Measurements from ENCODE around the gene TMEM219. TPM values are rescaled to one million over a fixed set of nuclear protein-coding genes. Genes with fewer than 3 reads are reported as not detected.

The TMEM219 gene
- total and polyA plus RNA-seq, 4 donors = 56.4 to 210 (median 134) TPM

GRCh38 chr16:30003670-30004423 is 42.0 kb downstream of the TMEM219 start:
- ATAC-seq (ENCODE audit: insufficient read depth, low FRiP score) = no peak
- H3K4me1 ChIP-seq (ENCODE audit: control insufficient read depth in 5 of 5, insufficient read depth in 5 of 5, low read length in 5 of 5) = no peaks in the 10 kb centered on the region
- H3K9ac ChIP-seq (ENCODE audit: insufficient read depth in 1 of 2, low read length in 2 of 2) = no peak overlapping the region
- DNase-seq = no peak
- 86 to 93% methylated on average over 17 of the region's 17 CpGs for WGBS, 2 donors
- H3K9me3 ChIP-seq (ENCODE audit: control insufficient read depth in 4 of 4, insufficient read depth in 3 of 4, low read length in 3 of 4) = no peaks in the 10 kb centered on the region
- TF ChIP-seq, protein P1, sequence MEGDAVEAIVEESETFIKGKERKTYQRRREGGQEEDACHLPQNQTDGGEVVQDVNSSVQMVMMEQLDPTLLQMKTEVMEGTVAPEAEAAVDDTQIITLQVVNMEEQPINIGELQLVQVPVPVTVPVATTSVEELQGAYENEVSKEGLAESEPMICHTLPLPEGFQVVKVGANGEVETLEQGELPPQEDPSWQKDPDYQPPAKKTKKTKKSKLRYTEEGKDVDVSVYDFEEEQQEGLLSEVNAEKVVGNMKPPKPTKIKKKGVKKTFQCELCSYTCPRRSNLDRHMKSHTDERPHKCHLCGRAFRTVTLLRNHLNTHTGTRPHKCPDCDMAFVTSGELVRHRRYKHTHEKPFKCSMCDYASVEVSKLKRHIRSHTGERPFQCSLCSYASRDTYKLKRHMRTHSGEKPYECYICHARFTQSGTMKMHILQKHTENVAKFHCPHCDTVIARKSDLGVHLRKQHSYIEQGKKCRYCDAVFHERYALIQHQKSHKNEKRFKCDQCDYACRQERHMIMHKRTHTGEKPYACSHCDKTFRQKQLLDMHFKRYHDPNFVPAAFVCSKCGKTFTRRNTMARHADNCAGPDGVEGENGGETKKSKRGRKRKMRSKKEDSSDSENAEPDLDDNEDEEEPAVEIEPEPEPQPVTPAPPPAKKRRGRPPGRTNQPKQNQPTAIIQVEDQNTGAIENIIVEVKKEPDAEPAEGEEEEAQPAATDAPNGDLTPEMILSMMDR (IDR thresholded peaks at IDR 0.05; ENCODE audit: control extremely low read depth, extremely low read depth) = no peak
- H3K4me3 ChIP-seq = no peak overlapping the region
- H3K36me3 ChIP-seq (ENCODE audit: control insufficient read depth in 4 of 4, insufficient read depth in 4 of 4, low read length in 4 of 4) = peaks cover 0 to 26% (median 1%) of the 10 kb centered on the region in 4 donors
- peaks cover 0 to 2% (median 0%) of the 10 kb centered on the region in 3 donors for H3K27me3 ChIP-seq (ENCODE audit: control insufficient read depth in 3 of 3, insufficient read depth in 3 of 3, low read length in 2 of 3)
- peak overlapping the region in 1 of 2 donors; percentile 9 for H3K27ac ChIP-seq (ENCODE audit: low read depth in 1 of 2, low read length in 1 of 2)

DNA sequence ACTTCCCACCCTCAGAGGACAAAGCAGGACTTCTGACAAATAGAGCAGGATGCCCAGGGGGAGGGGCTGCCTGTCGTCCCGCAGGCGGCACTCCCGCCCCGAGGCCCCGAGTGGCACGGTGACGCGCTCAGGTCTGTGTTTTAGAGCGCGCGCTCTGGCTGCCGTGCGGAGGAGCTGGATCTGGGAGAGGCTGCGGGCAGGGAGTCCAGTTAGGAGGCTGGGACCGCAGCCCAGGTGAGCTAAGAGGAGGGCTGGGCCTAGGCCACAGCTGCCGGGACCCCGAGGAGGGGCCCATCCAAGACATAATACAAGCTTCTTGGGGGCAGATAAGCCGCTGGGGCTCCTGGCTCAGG is 42.5 kb downstream of the TMEM219 start:
- ATAC-seq (ENCODE audit: insufficient read depth, low FRiP score) = no peak

DNA sequence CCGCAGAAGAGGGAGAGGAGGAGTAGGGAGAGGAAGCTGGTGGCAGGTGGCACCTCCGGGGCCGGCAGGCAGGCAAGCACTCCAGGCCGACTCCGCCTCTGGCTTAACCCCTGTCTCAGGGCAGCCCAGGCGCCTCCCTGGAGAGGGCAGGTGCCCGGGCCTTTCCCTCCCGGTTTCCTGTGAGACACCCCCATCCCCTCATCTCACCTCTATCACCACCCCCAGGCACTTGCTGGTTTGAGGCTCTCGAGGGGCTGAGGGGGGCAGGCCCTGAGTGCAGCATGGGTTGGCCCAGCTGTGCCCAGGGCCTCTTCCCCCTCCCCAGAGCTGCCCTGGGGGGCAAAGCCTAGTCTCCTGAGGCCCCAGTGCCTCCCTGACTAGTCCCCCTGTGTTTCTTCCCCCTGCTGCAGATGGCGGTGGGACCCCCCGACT is 42.9 kb downstream of the TMEM219 start:
- Histone ChIP-seq H3K9ac (ENCODE audit: insufficient read depth in 1 of 2, low read length in 2 of 2) (no peak overlapping the region), H3K27ac (ENCODE audit: low read depth in 1 of 2, low read length in 1 of 2) (peak overlapping the region in 1 of 2 donors; percentile 26), H3K36me3 (ENCODE audit: control insufficient read depth in 4 of 4, insufficient read depth in 4 of 4, low read length in 4 of 4) (peaks cover 0 to 26% (median 1%) of the 10 kb centered on the region in 4 donors), H3K4me1 (ENCODE audit: control insufficient read depth in 5 of 5, insufficient read depth in 5 of 5, low read length in 5 of 5) (no peaks in the 10 kb centered on the region), H3K9me3 (ENCODE audit: control insufficient read depth in 4 of 4, insufficient read depth in 3 of 4, low read length in 3 of 4) (peaks cover 0 to 3% (median 0%) of the 10 kb centered on the region in 4 donors), H3K27me3 (ENCODE audit: control insufficient read depth in 3 of 3, insufficient read depth in 3 of 3, low read length in 2 of 3) (peaks cover 0 to 7% (median 4%) of the 10 kb centered on the region in 3 donors), H3K4me3 (no peak overlapping the region)
- DNase-seq = no peak
- TF ChIP-seq, protein P1 (IDR thresholded peaks at IDR 0.05; ENCODE audit: control extremely low read depth, extremely low read depth) = no peak
- no peak for ATAC-seq (ENCODE audit: insufficient read depth, low FRiP score)
- 42% methylated on average over 8 to 11 of the region's 11 CpGs for WGBS, 2 donors

More for the DNA sequence above, 42.5 kb downstream of the TMEM219 start:
- Histone ChIP-seq H3K4me3 (no peak overlapping the region), H3K9me3 (ENCODE audit: control insufficient read depth in 4 of 4, insufficient read depth in 3 of 4, low read length in 3 of 4) (peaks cover 0 to 2% (median 0%) of the 10 kb centered on the region in 4 donors), H3K9ac (ENCODE audit: insufficient read depth in 1 of 2, low read length in 2 of 2) (no peak overlapping the region), H3K27me3 (ENCODE audit: control insufficient read depth in 3 of 3, insufficient read depth in 3 of 3, low read length in 2 of 3) (peaks cover 0 to 4% (median 3%) of the 10 kb centered on the region in 3 donors), H3K4me1 (ENCODE audit: control insufficient read depth in 5 of 5, insufficient read depth in 5 of 5, low read length in 5 of 5) (no peaks in the 10 kb centered on the region), H3K27ac (ENCODE audit: low read depth in 1 of 2, low read length in 1 of 2) (peak overlapping the region in 1 of 2 donors; percentile 26), H3K36me3 (ENCODE audit: control insufficient read depth in 4 of 4, insufficient read depth in 4 of 4, low read length in 4 of 4) (peaks cover 0 to 26% (median 1%) of the 10 kb centered on the region in 4 donors)
- TF ChIP-seq, protein P1 (IDR thresholded peaks at IDR 0.05; ENCODE audit: control extremely low read depth, extremely low read depth) = no peak
- WGBS, 2 donors = 68 to 75% methylated on average over 17 to 19 of the region's 19 CpGs
- no peak for DNase-seq
